Measurements from ENCODE around the gene ZFPM1.
"Not testable (repeated sequence)": the region's sequence is repeated elsewhere in the genome, so short reads cannot be mapped to it uniquely, and the experiment has no call there.

Gene ZFPM1

GRCh38 chr16:88464447-88465318, 11.6 kb downstream of the ZFPM1 start:
- no peak for DNase-seq (ENCODE audit: low spot score)

GRCh38 chr16:88465387-88465983, 12.4 kb downstream of the ZFPM1 start:
- no peak for DNase-seq (ENCODE audit: low spot score)

- no peak for DNase-seq (ENCODE audit: low spot score)
These were observed 13.2 kb downstream of the ZFPM1 start for GRCh38 chr16:88466175-88466862.

- DNase-seq (ENCODE audit: low spot score): no peak
These were observed 13.9 kb downstream of the ZFPM1 start for GRCh38 chr16:88466949-88467348.

GRCh38 chr16:88467541-88467944, 14.5 kb downstream of the ZFPM1 start:
- DNase-seq (ENCODE audit: low spot score): no peak

- no peak for DNase-seq (ENCODE audit: low spot score)
These were observed 15.4 kb downstream of the ZFPM1 start for GRCh38 chr16:88468275-88469129.

GRCh38 chr16:88469615-88470395, 16.7 kb downstream of the ZFPM1 start:
- DNase-seq (ENCODE audit: low spot score): no peak

- not testable (repeated sequence) for DNase-seq (ENCODE audit: low spot score)
These were observed 17.3 kb downstream of the ZFPM1 start for GRCh38 chr16:88470396-88470680.

GRCh38 chr16:88470696-88471095, 17.6 kb downstream of the ZFPM1 start:
- not testable (repeated sequence) for DNase-seq (ENCODE audit: low spot score)

GRCh38 chr16:88471115-88471514, 18.0 kb downstream of the ZFPM1 start:
- no peak for DNase-seq (ENCODE audit: low spot score)

- DNase-seq (ENCODE audit: low spot score): no peak
These were observed 18.5 kb downstream of the ZFPM1 start for GRCh38 chr16:88471575-88471974.

GRCh38 chr16:88472069-88472468, 19.0 kb downstream of the ZFPM1 start:
- DNase-seq (ENCODE audit: low spot score): no peak

- no peak for DNase-seq (ENCODE audit: low spot score)
These were observed 19.6 kb downstream of the ZFPM1 start for GRCh38 chr16:88472637-88473205.

GRCh38 chr16:88473666-88474534, 20.8 kb downstream of the ZFPM1 start:
- DNase-seq (ENCODE audit: low spot score): no peak

GRCh38 chr16:88475037-88475436, 22.0 kb downstream of the ZFPM1 start:
- DNase-seq (ENCODE audit: low spot score): no peak

GRCh38 chr16:88476203-88476602, 23.1 kb downstream of the ZFPM1 start:
- no peak for DNase-seq (ENCODE audit: low spot score)

- DNase-seq (ENCODE audit: low spot score): no peak
These were observed 23.8 kb downstream of the ZFPM1 start for GRCh38 chr16:88476817-88477397.

- DNase-seq (ENCODE audit: low spot score): no peak
These were observed 24.8 kb downstream of the ZFPM1 start for GRCh38 chr16:88477631-88478519.
